Measurements from ENCODE around the gene RAMACL. TPM values are rescaled to one million over a fixed set of nuclear protein-coding genes. Genes with fewer than 3 reads are reported as not detected.

Gene RAMACL
- polyA plus RNA-seq, 1 donor from 2014 or later = 0.15 TPM

DNA sequence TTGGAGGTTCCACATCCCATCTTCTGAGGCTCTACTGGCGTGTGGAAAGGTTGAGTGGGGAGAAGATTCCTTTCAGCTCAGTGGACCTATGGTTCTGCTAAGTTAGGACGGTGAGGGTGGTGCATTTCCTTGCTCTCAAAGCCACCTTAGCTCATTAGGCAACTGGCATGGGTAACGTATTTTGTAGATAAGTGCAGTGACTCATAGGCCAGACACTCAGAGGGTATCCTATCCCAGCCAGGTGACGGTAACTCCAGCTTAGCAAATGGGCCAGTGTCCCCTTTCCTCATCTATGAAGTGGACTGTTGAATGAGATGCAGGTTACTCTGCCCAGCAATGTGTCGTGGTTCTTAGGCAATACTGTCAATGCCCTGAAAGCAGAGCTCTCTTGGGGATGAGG is 36.8 kb upstream of the RAMACL start:
- peaks cover 13% of the 10 kb centered on the region for H3K27me3 Mint-ChIP-seq
- no peak overlapping the region for H3K4me3 Mint-ChIP-seq
- H3K27ac Mint-ChIP-seq = no peak overlapping the region
- peaks cover 0 to 14% (median 9%) of the 10 kb centered on the region in 3 donors for H3K4me1 Mint-ChIP-seq
- no peaks in the 10 kb centered on the region for H3K9me3 Mint-ChIP-seq
- peaks cover 6% of the 10 kb centered on the region for H3K36me3 Mint-ChIP-seq

DNA sequence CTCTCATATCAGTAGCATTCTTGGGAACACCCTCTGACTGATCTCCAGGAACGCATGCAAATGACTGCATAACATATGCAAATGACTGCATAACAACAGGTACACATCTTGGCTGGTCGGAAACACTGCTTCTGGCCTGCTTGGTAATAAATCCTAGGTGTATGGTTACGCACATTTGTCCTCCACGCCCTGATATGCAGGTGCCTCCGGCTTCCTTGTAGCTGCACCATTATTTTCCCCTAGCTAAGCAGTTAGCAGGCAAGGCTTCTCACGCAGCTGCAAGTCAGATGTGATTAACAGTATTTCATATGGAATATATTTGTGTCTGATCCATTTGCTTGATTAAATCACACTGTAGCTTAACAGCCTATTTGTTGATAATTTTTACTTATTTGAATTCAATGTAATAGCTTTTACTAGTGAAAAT is 34.6 kb upstream of the RAMACL start:
- Mint-ChIP-seq H3K9me3 (no peaks in the 10 kb centered on the region), H3K27ac (no peak overlapping the region), H3K27me3 (peaks cover 11% of the 10 kb centered on the region), H3K36me3 (peaks cover 9% of the 10 kb centered on the region), H3K4me1 (peaks cover 0 to 5% (median 4%) of the 10 kb centered on the region in 3 donors), H3K4me3 (no peak overlapping the region)

DNA sequence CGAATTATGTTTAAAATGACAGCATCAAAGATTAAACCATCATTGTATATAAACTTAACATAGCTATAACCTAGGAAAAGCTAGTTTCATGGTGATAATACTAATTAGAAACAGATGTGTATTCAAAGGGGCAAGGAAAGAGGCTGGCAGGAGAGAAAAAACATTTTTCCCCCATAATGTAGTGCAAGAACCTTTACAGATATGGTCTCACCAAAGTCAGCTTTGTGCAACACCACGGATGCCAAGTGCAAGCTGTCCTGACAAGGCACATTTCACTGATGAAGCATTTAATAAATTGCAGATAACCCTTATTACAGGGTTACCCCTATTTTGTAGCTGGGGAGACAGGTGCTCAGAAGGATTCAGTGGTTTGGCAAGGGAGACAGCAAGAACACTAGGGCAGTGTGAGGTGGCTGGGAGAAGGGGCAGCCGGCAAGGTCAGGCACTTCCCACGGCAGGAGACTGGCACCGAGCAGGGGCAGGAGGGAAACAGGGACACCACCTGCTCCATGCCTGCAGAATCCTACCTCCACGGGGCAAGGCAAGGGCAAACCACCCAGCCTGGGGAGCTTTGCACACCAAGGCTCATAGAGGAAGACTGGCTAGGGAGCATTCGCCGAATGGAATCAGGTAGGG is 34.1 kb upstream of the RAMACL start:
- Mint-ChIP-seq H3K27me3 (peaks cover 5% of the 10 kb centered on the region), H3K4me3 (peak overlapping the region in 1 of 4 donors; percentile 51), H3K4me1 (no peaks in the 10 kb centered on the region), H3K9me3 (no peaks in the 10 kb centered on the region), H3K27ac (no peak overlapping the region), H3K36me3 (peaks cover 9% of the 10 kb centered on the region)

DNA sequence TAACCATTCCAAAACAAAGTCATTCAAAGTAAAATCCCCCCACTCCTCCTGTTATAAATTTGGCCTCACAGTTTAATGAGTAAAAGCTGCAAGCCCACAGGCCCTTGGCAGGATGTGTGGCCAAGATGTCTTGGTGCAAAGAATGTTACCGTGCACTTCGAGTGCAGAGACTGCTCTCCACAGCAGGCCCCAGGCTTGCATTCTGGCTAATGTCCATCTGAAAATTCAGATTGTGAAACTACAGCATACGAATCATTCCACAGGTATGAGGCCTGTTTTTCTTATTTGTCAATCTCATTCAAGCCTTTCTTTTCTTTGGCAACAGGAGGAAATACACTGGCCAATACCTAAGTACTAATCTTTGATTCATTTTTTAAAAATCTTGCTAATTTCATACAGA is 33.4 kb upstream of the RAMACL start:
- H3K9me3 Mint-ChIP-seq = no peaks in the 10 kb centered on the region
- H3K36me3 Mint-ChIP-seq = peaks cover 9% of the 10 kb centered on the region
- peak overlapping the region in 1 of 4 donors; percentile 28 for H3K4me3 Mint-ChIP-seq
- peaks cover 4% of the 10 kb centered on the region for H3K27me3 Mint-ChIP-seq
- H3K4me1 Mint-ChIP-seq = no peaks in the 10 kb centered on the region
- no peak overlapping the region for H3K27ac Mint-ChIP-seq

DNA sequence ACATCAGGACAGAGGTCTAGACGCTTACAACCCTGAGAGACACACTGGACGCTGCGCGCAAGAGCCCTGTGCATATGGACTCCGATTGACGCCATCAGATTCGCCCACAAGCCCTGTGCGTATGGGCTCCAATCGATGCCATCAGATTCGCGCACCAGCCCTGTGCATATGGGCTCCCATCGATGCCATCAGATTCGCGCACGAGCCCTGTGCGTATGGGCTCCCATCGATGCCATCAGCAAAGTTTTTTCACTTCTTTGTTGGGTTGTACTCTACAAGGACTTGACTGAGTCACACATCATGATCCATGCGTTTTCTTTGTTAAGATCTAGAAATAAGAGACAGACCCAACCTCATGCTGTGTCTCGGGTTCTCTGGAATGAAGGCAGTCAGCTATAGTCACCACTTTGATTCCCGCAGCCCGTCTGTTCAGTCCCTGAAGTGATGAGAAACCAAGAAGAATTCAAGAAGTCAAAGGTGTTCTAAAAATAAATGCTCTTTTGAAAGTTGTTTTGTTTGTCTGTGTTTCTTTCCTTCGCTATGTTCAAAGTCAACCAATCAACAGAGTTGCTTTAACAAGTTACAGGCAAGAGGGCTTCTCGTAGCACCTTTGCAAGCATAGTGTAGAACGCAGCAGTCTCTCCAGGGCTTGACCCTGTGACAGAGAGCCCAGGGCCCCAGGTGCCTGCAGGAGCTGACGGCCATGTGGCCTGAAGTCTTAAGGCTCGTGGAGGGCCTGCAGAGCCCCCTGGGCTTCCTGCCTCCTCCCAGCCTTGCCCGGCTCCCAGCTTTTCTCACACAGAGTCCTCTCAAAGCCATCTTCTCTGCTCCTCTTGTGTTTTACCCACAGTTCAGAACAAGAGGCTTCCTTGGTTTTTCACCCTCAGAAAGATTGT is 32.6 kb upstream of the RAMACL start:
- no peaks in the 10 kb centered on the region for H3K9me3 Mint-ChIP-seq

DNA sequence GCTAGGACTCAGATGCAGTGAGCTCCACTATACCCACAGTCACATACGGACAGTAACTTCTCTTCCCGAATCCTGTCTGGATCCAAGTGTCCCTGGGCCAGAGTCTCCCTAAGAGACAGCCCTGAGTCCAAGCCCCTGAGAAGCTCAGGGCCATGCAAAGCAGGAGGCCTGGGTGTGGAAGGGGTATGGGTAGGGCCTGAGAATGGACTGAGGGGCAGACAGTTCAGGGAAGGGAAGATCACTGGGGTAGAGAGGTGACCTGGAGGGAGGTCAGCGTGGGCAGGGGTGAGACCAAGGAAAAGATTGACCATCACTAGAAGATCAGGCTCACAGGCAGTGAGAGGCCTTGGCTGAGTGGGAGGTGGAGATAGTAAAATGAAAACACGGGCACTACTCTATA is 31.8 kb upstream of the RAMACL start:
- Mint-ChIP-seq H3K4me1 (no peaks in the 10 kb centered on the region), H3K27me3 (peaks cover 4% of the 10 kb centered on the region), H3K4me3 (no peak overlapping the region), H3K9me3 (no peaks in the 10 kb centered on the region), H3K27ac (no peak overlapping the region), H3K36me3 (peaks cover 9% of the 10 kb centered on the region)

More for the DNA sequence above, 32.6 kb upstream of the RAMACL start:
- H3K4me3 Mint-ChIP-seq = no peak overlapping the region
- H3K36me3 Mint-ChIP-seq = peaks cover 9% of the 10 kb centered on the region
- no peaks in the 10 kb centered on the region for H3K4me1 Mint-ChIP-seq
- peaks cover 4% of the 10 kb centered on the region for H3K27me3 Mint-ChIP-seq
- no peak overlapping the region for H3K27ac Mint-ChIP-seq

DNA sequence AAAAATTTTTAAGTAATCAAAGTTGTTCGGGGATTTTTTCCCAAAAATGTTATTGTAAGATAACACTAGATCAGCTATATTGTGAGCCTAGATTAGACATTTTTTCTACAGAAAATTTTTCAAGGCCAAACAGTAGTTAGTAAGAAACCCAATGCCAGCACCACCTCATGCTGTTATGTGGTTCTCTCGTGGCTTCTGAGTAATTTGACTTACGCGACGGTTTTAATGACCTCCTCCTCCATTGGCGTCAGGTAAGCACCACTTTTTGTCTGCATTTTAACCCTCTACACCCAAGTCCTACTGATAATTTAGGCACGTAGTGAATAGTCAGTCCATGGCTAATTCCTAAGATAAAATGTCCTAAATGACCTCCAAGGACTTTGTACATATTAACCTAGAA is 30.9 kb upstream of the RAMACL start:
- no peak overlapping the region for H3K27ac Mint-ChIP-seq
- H3K9me3 Mint-ChIP-seq = no peaks in the 10 kb centered on the region
- H3K4me1 Mint-ChIP-seq = no peaks in the 10 kb centered on the region
- no peaks in the 10 kb centered on the region for H3K27me3 Mint-ChIP-seq
- no peak overlapping the region for H3K4me3 Mint-ChIP-seq
- H3K36me3 Mint-ChIP-seq = peaks cover 9% of the 10 kb centered on the region

DNA sequence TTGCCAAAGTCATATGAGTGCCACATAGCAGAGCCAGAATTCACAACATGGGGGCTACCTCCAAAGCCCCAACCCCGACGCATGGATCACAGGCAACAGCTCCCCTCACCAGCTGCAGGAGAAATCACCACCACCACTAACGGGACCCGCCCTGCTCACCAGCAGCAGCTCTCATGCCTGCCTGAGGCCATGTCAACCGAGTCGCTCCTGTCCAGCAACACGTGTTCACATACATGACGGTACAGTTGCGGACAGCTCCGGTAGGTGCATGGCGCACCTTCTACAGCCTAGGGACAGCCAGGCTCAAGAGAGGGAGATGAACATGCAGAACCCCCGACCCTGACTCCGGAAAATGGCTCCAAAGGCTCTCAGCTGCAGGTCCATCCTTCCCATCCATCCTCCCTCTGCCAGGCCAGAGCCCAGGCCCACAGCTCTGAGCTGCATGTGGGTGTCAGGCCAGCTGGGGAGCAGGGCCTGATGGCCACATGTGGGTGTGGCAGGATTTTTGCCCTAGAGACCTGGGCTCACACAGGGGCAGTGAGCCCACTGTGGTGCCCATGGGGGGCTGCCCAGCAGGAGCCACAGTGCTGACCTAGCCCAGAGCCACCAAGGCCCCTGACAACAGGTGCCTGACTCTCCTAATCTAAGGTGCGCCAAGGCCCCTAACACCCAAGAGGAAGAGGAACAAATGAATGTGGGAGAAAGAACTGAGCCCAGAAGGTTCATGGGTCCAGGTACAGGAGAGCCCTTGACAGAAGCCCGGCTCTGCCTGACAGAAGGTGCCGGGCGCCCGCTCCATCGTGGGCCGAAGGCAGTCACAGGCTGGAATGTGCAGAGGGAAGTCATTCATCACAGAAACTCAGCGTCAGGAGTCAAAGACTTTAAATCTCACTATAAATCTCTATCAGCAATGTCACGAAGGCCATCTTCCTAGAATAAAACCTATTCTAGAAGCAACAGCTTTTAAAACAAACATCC is 30.1 kb upstream of the RAMACL start:
- Mint-ChIP-seq H3K36me3 (peaks cover 9% of the 10 kb centered on the region), H3K9me3 (no peaks in the 10 kb centered on the region)

DNA sequence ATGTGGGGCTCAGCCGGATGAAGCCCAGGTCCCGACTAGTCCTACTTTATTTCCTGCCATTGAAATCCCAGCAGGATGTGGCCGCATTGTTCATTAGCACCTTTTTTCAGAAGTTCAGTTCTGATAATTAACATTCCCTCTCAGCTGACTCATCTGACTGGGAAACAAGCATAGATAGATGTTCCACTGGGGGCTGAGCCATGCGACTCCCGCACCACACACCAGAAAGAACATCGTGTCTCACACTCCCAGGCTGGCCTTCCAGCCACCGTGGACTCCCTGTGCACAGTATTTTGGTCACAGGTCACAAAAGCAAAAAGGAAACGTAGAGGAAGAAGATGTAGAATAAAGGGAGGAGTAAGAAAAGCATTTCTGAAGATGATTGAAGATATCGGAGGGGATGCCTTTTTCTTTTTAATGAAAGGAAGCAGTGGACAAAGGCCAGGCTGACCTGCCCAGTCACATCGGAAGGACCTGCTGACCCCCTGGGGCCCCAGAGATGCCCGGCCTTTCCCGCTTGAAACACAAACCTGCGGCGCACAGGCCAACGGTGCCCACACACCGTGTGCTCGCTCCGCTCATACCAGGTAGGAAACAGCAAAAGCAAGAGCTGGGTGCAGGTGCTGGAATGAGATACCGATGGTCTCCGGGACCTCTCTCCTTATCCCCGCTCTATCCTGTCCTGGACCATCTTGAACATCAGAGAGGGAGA is 28.7 kb upstream of the RAMACL start:
- Mint-ChIP-seq H3K4me3 (no peak overlapping the region), H3K27ac (no peak overlapping the region), H3K36me3 (peaks cover 9% of the 10 kb centered on the region), H3K9me3 (no peaks in the 10 kb centered on the region), H3K4me1 (no peaks in the 10 kb centered on the region), H3K27me3 (no peaks in the 10 kb centered on the region)

More for the DNA sequence above, 30.1 kb upstream of the RAMACL start:
- no peaks in the 10 kb centered on the region for H3K27me3 Mint-ChIP-seq
- H3K27ac Mint-ChIP-seq = peak overlapping the region in 1 of 3 donors; percentile 65
- no peaks in the 10 kb centered on the region for H3K4me1 Mint-ChIP-seq
- H3K4me3 Mint-ChIP-seq = peak overlapping the region in 1 of 4 donors; percentile 60

DNA sequence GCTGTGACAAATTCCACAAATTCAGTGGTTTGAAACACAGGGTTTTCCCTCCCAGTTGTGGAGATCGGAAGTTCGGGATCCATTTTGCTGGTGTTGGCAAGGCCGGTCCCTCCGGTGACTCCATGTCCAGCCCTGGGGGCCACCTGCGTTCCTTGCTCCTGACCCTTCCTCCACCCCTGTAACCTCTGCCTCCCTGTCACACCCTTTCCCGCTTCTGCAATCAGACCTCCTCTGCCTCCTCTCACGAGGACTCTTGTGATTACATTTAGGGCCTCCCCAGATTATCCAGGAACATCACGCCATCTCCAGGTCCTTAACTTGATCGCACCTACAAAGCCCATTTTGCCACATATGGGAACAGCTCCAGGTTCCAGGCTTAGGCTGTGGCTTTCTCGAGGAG is 28.1 kb upstream of the RAMACL start:
- peak overlapping the region in 1 of 3 donors; percentile 44 for H3K27ac Mint-ChIP-seq
- H3K9me3 Mint-ChIP-seq = no peaks in the 10 kb centered on the region
- H3K27me3 Mint-ChIP-seq = no peaks in the 10 kb centered on the region
- no peaks in the 10 kb centered on the region for H3K4me1 Mint-ChIP-seq
- H3K36me3 Mint-ChIP-seq = peaks cover 9% of the 10 kb centered on the region
- H3K4me3 Mint-ChIP-seq = no peak overlapping the region

DNA sequence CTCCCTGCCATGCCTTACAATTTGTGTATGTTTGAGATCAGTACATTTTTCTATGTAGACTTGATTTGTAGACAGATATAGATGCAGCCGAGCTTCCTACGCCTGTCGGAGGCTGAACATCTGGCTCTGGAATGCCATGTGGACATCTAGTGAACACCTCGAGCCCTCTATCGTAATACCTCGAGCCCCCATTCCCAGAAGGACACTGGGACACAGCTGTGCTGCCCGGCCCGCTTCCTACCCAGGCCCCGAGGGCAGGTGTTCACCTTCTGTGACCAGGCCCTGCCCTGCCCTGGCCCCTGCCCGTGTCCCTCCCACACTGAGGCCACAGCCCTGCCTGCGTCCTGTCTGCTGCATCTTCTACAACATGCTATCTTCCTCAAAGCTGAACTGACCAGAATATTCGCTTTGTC is 27.7 kb upstream of the RAMACL start:
- no peaks in the 10 kb centered on the region for H3K9me3 Mint-ChIP-seq
- no peaks in the 10 kb centered on the region for H3K27me3 Mint-ChIP-seq
- H3K36me3 Mint-ChIP-seq = peaks cover 9% of the 10 kb centered on the region
- no peaks in the 10 kb centered on the region for H3K4me1 Mint-ChIP-seq
- H3K4me3 Mint-ChIP-seq = no peak overlapping the region
- peak overlapping the region in 1 of 3 donors; percentile 44 for H3K27ac Mint-ChIP-seq

DNA sequence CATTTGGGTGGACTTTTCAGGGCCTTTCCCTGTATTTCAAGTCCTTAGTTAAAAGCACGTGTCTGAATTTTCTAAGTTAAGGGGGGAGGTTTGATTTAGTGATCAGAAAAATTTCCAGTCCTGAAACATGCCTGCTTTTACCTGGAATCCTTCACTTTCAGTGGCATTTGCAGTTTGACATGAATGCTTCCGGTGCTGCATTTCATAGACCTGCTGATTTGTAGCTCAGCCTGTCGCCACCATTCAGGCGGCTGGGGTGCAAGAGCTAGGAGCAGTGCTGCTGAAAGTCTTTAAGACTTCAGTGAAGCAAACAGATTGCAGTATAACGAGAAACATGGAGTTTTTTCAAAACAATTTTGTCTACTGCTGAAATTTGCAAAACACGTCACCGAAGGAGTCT is 26.5 kb upstream of the RAMACL start:
- Mint-ChIP-seq H3K27me3 (no peaks in the 10 kb centered on the region), H3K9me3 (no peaks in the 10 kb centered on the region), H3K4me1 (no peaks in the 10 kb centered on the region), H3K27ac (no peak overlapping the region), H3K36me3 (peaks cover 2% of the 10 kb centered on the region), H3K4me3 (no peak overlapping the region)

DNA sequence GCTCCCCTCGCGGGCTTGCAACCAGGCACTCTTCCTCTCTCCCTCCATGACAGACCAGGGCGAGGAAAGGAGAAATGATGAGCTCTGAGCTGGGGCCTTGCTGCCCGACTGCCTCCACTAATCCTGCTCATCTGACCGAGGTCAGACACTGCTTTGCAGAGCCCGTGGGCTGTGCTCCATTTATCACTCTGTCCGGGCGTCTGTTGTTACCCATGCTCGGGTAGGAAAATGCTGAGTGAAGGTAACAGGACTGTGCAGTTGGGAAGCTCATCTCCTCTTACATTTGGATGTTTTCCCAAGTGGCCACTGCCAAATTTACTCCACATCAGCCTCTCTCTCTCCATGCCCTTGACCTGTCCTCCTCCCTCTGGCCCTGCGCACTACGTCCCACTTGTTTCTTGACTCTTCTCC is 26.0 kb upstream of the RAMACL start:
- H3K4me3 Mint-ChIP-seq = no peak overlapping the region
- no peaks in the 10 kb centered on the region for H3K9me3 Mint-ChIP-seq
- H3K27ac Mint-ChIP-seq = no peak overlapping the region
- H3K4me1 Mint-ChIP-seq = no peaks in the 10 kb centered on the region
- H3K27me3 Mint-ChIP-seq = no peaks in the 10 kb centered on the region
- peaks cover 2% of the 10 kb centered on the region for H3K36me3 Mint-ChIP-seq

DNA sequence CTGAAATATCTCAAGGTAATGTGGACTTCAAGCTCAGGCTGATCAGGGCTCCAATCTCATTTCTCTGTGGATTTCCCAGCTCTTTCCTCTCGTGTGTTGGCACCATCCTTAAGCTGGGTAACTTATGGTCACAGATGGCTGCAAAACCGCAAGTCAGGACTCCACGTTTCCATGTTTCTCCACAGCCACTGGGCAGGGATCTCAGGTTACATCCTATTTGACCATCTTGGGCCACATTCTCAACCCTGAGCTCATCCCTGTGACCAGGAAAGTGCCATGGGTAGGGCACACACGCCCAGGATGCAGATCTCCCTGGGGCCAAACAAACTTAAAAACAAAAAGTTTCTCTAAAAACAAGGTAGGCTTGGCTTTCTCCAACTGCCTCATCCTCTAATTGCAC is 25.2 kb upstream of the RAMACL start:
- H3K9me3 Mint-ChIP-seq = no peaks in the 10 kb centered on the region
- no peak overlapping the region for H3K4me3 Mint-ChIP-seq
- H3K4me1 Mint-ChIP-seq = no peaks in the 10 kb centered on the region
- no peaks in the 10 kb centered on the region for H3K27me3 Mint-ChIP-seq
- no peak overlapping the region for H3K27ac Mint-ChIP-seq
- peaks cover under 1% of the 10 kb centered on the region for H3K36me3 Mint-ChIP-seq

Data from IgD-negative memory B cell (primary cell).